Measurements from ENCODE around the gene KIR2DL3.
A peak's percentile ranks its signal among the peaks of the same experiment; 100 is the strongest.
"Not testable (repeated sequence)": the region's sequence is repeated elsewhere in the genome, so short reads cannot be mapped to it uniquely, and the experiment has no call there.

Gene KIR2DL3

GRCh38 chr19:54747614-54748322 is 9.5 kb downstream of the KIR2DL3 start:
- DNase-seq, result not testable (repeated sequence)

GRCh38 chr19:54750276-54750675 is 12.0 kb downstream of the KIR2DL3 start:
- DNase-seq, result not testable (repeated sequence)

GRCh38 chr19:54756204-54757110 is 18.1 kb downstream of the KIR2DL3 start:
- DNase-seq, result not testable (repeated sequence)

- DNase-seq, result not testable (repeated sequence)
Measured at GRCh38 chr19:54758577-54758976, 20.3 kb downstream of the KIR2DL3 start.

GRCh38 chr19:54764219-54764618 is 25.9 kb downstream of the KIR2DL3 start:
- not testable (repeated sequence) for DNase-seq

- not testable (repeated sequence) for DNase-seq
Measured at GRCh38 chr19:54766464-54766863, 28.2 kb downstream of the KIR2DL3 start.

DNA sequence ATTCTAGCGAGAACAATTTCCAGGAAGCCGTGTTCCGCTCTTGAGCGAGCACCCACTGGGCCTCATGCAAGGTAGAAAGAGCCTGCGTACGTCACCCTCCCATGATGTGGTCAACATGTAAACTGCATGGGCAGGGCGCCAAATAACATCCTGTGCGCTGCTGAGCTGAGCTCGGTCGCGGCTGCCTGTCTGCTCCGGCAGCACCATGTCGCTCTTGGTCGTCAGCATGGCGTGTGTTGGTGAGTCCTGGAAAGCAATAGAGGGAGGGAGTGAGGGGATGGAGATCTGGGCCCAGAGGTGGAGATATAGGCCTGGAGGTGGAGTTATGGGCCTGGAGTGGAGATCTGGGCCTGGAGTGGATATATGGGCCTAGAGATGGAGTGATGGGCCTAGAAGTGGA is 31.3 kb downstream of the KIR2DL3 start, which contains the start of gene KIR2DL1:
KIR2DL1 (plus strand) TSS at position 148 of the 400 bp plus-strand sequence; CDS start at position 206, 58 bp downstream.
- not testable (repeated sequence) for DNase-seq

GRCh38 chr19:54770511-54770910 is 32.2 kb downstream of the KIR2DL3 start:
- not testable (repeated sequence) for DNase-seq

DNA sequence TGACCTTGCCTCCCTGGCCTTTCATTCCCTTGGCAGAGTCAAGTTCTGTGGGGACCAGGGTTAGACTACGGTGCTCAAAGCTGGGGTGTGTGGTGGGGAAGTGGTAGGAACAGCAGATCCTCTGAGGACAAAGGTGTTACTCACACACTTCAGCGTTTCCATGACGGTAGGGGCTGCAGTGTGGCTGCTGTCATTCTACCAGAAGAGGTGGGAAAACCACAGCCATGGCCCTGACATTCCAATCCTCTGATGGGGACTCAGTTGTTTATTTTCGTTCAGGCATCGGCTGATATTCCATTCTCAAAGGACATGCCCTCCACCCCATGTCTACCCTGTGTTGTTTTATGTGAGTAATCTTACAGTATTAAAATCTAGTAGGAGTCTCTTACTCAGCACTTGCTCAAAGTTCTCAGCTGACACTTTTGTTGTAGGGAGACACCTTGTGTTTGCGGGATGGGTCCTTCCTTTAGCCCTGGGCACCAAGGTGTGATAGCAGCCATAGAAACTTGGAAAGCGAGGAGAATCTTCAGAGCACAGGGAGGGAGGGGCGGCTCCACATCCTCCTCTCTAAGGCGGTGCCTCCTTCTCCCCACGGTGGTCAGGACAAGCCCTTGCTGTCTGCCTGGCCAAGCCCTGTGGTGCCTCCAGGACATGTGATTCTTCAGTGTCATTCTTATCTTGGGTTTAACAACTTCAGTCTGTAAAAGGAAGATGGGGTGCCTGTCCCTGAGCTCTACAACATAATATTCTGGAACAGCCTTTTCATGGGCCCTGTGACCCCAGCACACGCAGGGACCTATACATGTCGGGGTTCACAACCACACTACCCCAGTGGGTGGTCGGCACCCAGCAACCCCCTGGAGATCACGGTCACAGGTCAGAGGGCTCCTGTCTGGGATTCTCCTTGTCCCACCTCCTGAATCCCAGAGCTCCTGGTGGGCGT is 33.0 kb downstream of the KIR2DL3 start:
- DNase-seq, result not testable (repeated sequence)

DNA sequence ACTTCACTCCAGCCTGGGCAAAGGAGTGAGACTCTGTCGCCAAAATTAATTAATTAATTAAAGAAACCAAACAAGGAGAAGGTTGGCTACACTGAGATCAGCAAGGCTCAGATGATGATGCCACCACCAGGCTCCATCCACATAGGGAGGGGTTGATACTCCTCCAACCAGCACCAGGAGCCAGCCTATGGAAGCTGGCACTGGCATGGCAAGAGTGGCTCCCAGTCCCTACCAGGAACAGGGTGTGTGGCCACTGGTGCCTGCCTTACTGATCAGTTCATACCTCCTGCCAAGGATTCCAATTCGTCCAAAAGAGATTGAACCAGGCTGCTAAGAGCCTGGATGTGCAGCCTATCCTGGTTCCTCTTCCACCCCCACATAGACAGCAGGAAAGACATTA is 34.4 kb downstream of the KIR2DL3 start:
- DNase-seq, result not testable (repeated sequence)

- not testable (repeated sequence) for DNase-seq
Measured at GRCh38 chr19:54775095-54775815, 36.9 kb downstream of the KIR2DL3 start.

- DNase-seq, result not testable (repeated sequence)
Measured at GRCh38 chr19:54775830-54776229, 37.5 kb downstream of the KIR2DL3 start.

GRCh38 chr19:54777851-54778250 is 39.5 kb downstream of the KIR2DL3 start:
- not testable (repeated sequence) for DNase-seq

- not testable (repeated sequence) for DNase-seq
Measured at GRCh38 chr19:54778896-54779295, 40.6 kb downstream of the KIR2DL3 start.

GRCh38 chr19:54782916-54783315 is 44.6 kb downstream of the KIR2DL3 start:
- DNase-seq, result not testable (repeated sequence)

DNA sequence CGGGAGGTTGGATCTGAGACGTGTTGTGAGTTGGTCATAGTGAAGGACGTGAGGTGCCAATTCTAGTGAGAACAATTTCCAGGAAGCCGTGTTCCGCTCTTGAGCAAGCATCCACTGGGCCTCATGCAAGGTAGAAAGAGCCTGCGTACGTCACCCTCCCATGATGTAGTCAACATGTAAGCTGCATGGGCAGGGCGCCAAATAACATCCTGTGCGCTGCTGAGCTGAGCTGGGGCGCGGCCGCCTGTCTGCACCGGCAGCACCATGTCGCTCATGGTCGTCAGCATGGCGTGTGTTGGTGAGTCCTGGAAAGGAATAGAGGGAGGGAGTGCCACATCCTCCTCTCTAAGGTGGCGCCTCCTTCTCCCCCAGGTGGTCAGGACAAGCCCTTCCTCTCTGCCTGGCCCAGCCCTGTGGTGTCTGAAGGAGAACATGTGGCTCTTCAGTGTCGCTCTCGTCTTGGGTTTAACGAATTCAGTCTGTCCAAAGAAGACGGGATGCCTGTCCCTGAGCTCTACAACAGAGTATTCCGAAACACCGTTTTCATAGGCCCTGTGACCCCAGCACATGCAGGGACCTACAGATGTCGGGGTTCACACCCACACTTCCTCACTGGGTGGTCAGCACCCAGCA is 47.9 kb downstream of the KIR2DL3 start:
- DNase-seq, result not testable (repeated sequence)

GRCh38 chr19:54788154-54788553 is 49.8 kb downstream of the KIR2DL3 start:
- not testable (repeated sequence) for DNase-seq

DNA sequence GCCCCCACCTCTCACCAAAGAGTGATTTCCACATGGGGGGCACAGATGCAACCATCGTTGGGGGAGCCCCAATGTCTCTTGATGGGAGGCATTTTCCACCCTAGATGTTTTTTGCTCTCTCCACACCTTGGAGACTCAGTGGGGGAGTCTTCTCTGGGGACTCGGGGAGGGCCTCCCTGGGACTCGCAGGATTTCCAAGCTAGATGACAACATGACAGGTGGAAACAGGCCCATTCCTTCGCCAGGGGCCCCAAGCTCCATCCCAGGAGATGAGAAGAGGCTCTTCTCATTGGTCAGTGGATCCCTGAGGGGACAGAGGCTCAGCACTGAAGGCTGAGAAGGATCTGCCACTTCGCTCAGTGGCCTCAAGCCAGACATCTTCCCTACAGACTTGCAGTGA is 52.4 kb downstream of the KIR2DL3 start:
- no peak for DNase-seq

- no peak for DNase-seq
Measured at GRCh38 chr19:54791476-54791875, 53.2 kb downstream of the KIR2DL3 start.

- peak; percentile 7 for DNase-seq
Measured at GRCh38 chr19:54792814-54793213, 54.5 kb downstream of the KIR2DL3 start.

DNA sequence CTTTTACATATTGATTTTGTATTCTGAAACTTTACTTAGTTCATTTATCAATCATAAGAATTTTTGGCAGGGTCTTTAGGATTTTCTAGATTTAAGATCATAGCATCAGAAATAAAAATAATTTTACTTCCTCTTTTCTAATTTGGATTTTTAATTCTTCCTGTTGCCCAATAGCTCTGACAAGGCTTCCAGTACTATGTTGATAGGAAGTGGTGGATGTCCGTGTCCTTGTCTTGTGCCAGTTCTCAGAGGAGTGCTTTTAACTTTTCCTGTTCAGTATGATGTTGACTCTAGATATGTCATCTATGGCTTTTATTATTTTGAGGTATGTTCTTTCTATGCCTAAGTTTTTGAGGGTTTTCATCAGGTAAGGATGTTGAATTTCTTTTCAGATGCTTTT is 57.4 kb downstream of the KIR2DL3 start:
- DNase-seq, result no peak
